ENCODE measurements around the gene MTHFSD.

GRCh38 chr16:86550281-86550680, 4.8 kb downstream of the MTHFSD start:
- TF ChIP-seq ZNF565 (CRISPR knock-in tag; conservative IDR thresholded peaks at IDR 0.05; ENCODE audit: low read depth) (no peak), ZFP3 (CRISPR knock-in tag; IDR thresholded peaks at IDR 0.05) (no peak), TCF4 (CRISPR knock-in tag; IDR thresholded peaks at IDR 0.05; ENCODE audit: borderline replicate concordance) (no peak), PATZ1 (CRISPR knock-in tag; IDR thresholded peaks at IDR 0.05; ENCODE audit: borderline replicate concordance) (no peak), PPARA (CRISPR knock-in tag; IDR thresholded peaks at IDR 0.05; ENCODE audit: borderline replicate concordance) (no peak), ZFP30 (CRISPR knock-in tag; IDR thresholded peaks at IDR 0.05) (no peak), CSDC2 (CRISPR knock-in tag; IDR thresholded peaks at IDR 0.05) (no peak), ESRRG (CRISPR knock-in tag; IDR thresholded peaks at IDR 0.05) (no peak), BACH2 (CRISPR knock-in tag; IDR thresholded peaks at IDR 0.05; ENCODE audit: borderline replicate concordance) (no peak), TOX (CRISPR knock-in tag; IDR thresholded peaks at IDR 0.05; ENCODE audit: borderline replicate concordance) (no peak)
- TF ChIP-seq, protein P1, sequence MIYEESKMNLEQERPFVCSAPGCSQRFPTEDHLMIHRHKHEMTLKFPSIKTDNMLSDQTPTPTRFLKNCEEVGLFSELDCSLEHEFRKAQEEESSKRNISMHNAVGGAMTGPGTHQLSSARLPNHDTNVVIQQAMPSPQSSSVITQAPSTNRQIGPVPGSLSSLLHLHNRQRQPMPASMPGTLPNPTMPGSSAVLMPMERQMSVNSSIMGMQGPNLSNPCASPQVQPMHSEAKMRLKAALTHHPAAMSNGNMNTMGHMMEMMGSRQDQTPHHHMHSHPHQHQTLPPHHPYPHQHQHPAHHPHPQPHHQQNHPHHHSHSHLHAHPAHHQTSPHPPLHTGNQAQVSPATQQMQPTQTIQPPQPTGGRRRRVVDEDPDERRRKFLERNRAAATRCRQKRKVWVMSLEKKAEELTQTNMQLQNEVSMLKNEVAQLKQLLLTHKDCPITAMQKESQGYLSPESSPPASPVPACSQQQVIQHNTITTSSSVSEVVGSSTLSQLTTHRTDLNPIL (CRISPR knock-in tag; IDR thresholded peaks at IDR 0.05; ENCODE audit: low read depth): no peak
